Naive B cell (primary cell): ENCODE measurements around the gene ARHGEF28. TPM values are rescaled to one million over a fixed set of nuclear protein-coding genes. Genes with fewer than 3 reads are reported as not detected.

Experiments
- ATAC-seq, 2 donors: fragments of 150-1000 bp; cut with Tn5 transposase; 2 replicates each; pipeline ENCODE4 v1.10.0; 2021; ENCODE audit warnings: low read depth in 2 of 2, mild to moderate bottlenecking in 2 of 2, moderate library complexity in 2 of 2
- DNase-seq: peaks from one replicate; pipeline ENCODE4 v3.0.0; 2022
- H3K27ac Mint-ChIP-seq, 6 donors: one replicate each; pipeline ENCODE4 v1.8.0; 2020 to 2022; ENCODE audit warnings: mild to moderate bottlenecking in 6 of 6, mixed read lengths in 6 of 6, moderate library complexity in 5 of 6, inconsistent platforms in 2 of 6
- H3K27me3 Mint-ChIP-seq, 3 donors: one replicate each; pipeline ENCODE4 v1.8.0; 2021 to 2022; ENCODE audit warnings: mixed read lengths in 3 of 3, mild to moderate bottlenecking in 1 of 3
- H3K36me3 Mint-ChIP-seq, 2 donors: one replicate each; pipeline ENCODE4 v1.8.0; 2020 to 2022; ENCODE audit warnings: mixed read lengths in 2 of 2, inconsistent platforms in 1 of 2, mild to moderate bottlenecking in 1 of 2
- H3K4me1 Mint-ChIP-seq, 3 donors: one replicate each; pipeline ENCODE4 v1.8.0; 2020 to 2022; ENCODE audit warnings: mixed read lengths in 3 of 3, inconsistent platforms in 1 of 3, mild to moderate bottlenecking in 1 of 3, moderate library complexity in 1 of 3
- H3K4me3 Mint-ChIP-seq, 8 donors: one replicate each; pipeline ENCODE4 v1.8.0; 2020 to 2022; ENCODE audit warnings: mild to moderate bottlenecking in 8 of 8, mixed read lengths in 8 of 8, moderate library complexity in 8 of 8, inconsistent platforms in 2 of 8
- H3K9me3 Mint-ChIP-seq, 7 donors: one replicate each; pipeline ENCODE4 v1.8.0; 2020 to 2022; ENCODE audit warnings: mixed read lengths in 7 of 7, mild to moderate bottlenecking in 5 of 7, inconsistent platforms in 2 of 7, moderate library complexity in 1 of 7
- polyA plus RNA-seq, 6 donors: library from polyadenylated mRNA; unstranded; fragments of 300-500 nt; fragmentation: Illumina TruSeq; gene quantifications; one replicate each; pipeline ENCODE4 v1.2.3, GENCODE V29; 2021; ENCODE audit warnings: low read depth in 6 of 6

Gene ARHGEF28
- polyA plus RNA-seq, 6 donors from 2014 or later, result not detected

DNA sequence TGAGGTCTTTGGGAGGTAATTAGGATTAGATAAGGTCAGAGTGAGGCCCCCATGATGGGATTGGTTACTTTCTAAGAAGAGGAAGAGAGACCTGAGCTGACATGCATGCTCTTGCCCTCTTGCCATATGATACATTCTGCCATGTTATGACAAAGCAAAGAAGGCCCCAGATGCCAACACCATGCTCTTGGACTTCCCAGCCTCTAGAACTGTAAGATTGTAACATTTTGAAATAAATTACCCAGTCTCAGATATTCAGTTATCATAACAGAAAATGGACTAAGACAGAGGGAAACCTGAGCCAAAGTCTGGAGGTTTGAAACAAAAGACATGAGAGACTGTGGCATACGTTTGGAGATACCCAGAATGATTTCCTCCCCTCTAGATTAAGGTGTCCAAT, 318.6 kb downstream of the ARHGEF28 start:
- H3K36me3 Mint-ChIP-seq, result no peaks in the 10 kb centered on the region
- H3K4me3 Mint-ChIP-seq, result no peak overlapping the region
- peaks cover 13 to 36% (median 29%) of the 10 kb centered on the region in 3 donors for H3K27me3 Mint-ChIP-seq
- H3K4me1 Mint-ChIP-seq, result no peaks in the 10 kb centered on the region
- ATAC-seq, result no peak
- DNase-seq, result no peak
- no peak overlapping the region for H3K27ac Mint-ChIP-seq
- peaks cover 3 to 19% (median 9%) of the 10 kb centered on the region in 7 donors for H3K9me3 Mint-ChIP-seq

DNA sequence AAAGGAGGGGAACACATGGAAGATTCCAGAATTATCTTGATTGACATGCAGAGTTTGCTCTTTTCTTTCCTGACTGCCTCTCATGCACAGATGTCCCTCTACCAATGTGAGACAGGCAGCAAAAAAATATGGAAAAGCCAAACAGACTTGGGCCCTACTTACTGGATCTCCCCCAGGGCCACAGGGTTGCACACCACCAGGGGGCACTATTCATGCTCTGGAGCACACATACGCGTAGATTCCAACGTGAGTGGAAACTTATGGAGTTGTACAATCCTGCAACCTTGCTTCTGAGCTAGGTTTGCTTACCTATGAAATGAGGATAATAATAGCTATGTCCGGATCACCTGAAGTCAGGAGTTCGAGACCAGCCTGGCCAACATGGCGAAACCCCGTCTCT, 319.5 kb downstream of the ARHGEF28 start:
- ATAC-seq (no peak), DNase-seq (no peak)
- H3K36me3 Mint-ChIP-seq, result no peaks in the 10 kb centered on the region
- no peak overlapping the region for H3K27ac Mint-ChIP-seq
- no peaks in the 10 kb centered on the region for H3K4me1 Mint-ChIP-seq
- H3K27me3 Mint-ChIP-seq, result peaks cover 13 to 36% (median 28%) of the 10 kb centered on the region in 3 donors
- peaks cover 3 to 19% (median 9%) of the 10 kb centered on the region in 7 donors for H3K9me3 Mint-ChIP-seq
- H3K4me3 Mint-ChIP-seq, result no peak overlapping the region

DNA sequence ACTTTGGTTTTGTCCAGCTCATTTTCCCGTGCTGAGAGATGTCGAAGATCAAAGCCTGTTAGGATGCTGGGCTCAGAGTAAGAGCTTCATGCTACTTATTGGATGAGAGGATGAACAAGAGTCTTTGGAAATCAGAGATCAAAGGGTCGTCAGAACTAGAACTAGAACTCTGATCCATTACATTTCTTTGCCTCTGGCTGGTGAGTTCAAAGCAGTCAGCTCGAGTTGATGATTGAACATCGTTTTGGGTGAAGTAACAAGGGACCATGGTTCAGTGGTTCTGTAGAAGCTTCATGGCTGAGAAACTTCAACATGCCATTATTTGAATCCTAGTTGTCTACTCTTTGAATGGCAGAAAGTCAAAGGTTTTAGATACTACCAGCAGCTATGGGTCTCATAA, 320.3 kb downstream of the ARHGEF28 start:
- Mint-ChIP-seq H3K9me3 (peaks cover 3 to 19% (median 9%) of the 10 kb centered on the region in 7 donors), H3K4me3 (no peak overlapping the region), H3K27ac (no peak overlapping the region), H3K27me3 (peaks cover 13 to 33% (median 25%) of the 10 kb centered on the region in 3 donors), H3K36me3 (no peaks in the 10 kb centered on the region), H3K4me1 (no peaks in the 10 kb centered on the region)
- DNase-seq (no peak), ATAC-seq (no peak)

DNA sequence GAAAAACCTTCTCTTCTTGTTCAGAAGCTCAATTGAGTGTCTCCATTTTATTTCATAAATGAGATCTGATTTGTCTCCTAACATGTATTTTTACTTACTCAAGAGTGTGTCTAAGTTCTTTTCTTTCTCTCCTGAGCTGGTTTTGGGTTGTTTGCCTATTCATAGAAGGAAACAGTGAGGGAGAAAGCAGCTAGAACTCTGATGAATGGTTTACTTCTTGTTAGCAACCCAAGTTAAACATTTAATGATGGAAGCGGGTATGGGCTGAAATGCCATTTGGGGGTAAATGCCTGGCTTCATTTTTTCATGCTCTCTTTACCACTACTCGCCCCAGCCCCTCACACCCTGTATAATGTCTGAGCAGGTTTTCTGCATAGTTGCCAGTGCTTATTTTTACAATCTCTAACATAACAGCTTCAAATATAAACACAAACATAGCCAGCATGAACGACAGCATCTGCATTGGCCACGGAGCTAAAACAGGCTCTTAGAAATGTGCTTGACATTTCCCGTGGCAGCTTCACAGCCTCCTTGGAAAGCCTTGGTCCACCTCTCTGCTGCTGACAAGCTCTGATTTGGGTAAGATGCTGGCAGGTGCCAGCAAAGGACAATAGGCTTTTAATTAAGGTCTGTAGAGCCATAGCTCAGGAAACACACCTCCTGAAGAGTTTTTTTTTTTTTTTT, 321.1 kb downstream of the ARHGEF28 start:
- no peak overlapping the region for H3K4me3 Mint-ChIP-seq
- no peak for ATAC-seq
- no peak for DNase-seq
- no peaks in the 10 kb centered on the region for H3K36me3 Mint-ChIP-seq
- H3K27ac Mint-ChIP-seq, result no peak overlapping the region
- H3K27me3 Mint-ChIP-seq, result peaks cover 13 to 33% (median 23%) of the 10 kb centered on the region in 3 donors
- H3K4me1 Mint-ChIP-seq, result no peaks in the 10 kb centered on the region
- H3K9me3 Mint-ChIP-seq, result peaks cover 3 to 19% (median 9%) of the 10 kb centered on the region in 7 donors

DNA sequence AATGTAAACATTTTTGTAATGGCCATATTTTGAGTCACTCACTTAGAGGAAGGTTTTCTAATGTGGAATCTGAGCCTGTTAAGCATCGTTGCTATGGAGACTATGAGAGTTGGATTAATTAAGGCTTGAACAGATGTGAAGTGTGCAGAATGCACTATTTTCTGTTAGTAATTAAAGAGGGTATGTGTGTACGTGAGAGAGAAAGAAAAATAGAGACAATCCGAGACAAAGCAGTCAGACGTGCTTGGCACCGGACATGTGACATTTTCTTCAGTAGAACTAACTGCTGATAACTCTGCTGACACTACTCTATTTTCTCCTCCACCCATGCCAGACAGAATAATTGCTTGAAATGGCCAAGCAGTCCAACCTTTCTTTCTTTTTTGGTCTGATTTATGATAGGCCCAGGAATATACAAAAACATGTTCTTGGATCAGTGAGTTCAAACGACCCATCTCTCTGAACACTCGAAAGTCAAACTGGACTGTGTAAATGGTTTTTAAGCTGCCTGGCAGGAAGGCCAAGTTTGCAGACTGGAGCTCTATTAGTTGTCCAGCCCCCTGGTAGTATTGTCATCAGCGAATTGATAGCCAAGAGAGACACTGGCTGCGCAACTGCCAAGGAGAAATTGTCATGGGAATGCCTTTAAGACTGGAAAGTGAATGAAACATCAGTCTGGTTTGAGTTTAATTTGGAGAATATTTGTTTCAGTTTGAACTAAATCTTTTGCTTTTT, 322.1 kb downstream of the ARHGEF28 start:
- Mint-ChIP-seq H3K9me3 (peaks cover 0 to 12% (median 5%) of the 10 kb centered on the region in 7 donors), H3K27ac (no peak overlapping the region), H3K27me3 (peaks cover 13 to 27% (median 13%) of the 10 kb centered on the region in 3 donors), H3K4me1 (no peaks in the 10 kb centered on the region), H3K36me3 (no peaks in the 10 kb centered on the region), H3K4me3 (no peak overlapping the region)
- ATAC-seq (no peak), DNase-seq (no peak)

DNA sequence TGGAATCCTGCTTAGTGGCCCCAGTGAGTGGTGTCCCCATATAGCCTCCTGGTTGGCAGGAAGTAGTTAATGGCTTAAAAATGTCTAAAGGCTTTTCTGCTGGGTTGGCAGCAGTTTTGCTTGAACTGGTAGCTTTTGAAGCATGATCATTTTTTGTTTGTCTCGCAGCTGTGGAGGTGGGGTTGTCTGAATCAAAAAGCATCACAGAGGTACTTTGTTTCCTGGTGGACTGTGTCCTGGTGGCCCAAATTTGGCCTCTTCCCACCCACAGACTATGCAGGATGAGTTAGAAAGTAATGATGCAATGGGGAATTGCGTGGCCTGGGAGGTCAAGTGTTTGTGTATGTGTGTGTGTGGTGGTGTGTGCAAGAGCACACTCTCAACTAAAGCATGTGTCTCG, 322.7 kb downstream of the ARHGEF28 start:
- DNase-seq, result no peak
- peaks cover 13 to 27% (median 13%) of the 10 kb centered on the region in 3 donors for H3K27me3 Mint-ChIP-seq
- peaks cover 0 to 7% (median 5%) of the 10 kb centered on the region in 7 donors for H3K9me3 Mint-ChIP-seq
- no peaks in the 10 kb centered on the region for H3K4me1 Mint-ChIP-seq
- no peaks in the 10 kb centered on the region for H3K36me3 Mint-ChIP-seq
- no peak for ATAC-seq
- no peak overlapping the region for H3K4me3 Mint-ChIP-seq
- H3K27ac Mint-ChIP-seq, result no peak overlapping the region

DNA sequence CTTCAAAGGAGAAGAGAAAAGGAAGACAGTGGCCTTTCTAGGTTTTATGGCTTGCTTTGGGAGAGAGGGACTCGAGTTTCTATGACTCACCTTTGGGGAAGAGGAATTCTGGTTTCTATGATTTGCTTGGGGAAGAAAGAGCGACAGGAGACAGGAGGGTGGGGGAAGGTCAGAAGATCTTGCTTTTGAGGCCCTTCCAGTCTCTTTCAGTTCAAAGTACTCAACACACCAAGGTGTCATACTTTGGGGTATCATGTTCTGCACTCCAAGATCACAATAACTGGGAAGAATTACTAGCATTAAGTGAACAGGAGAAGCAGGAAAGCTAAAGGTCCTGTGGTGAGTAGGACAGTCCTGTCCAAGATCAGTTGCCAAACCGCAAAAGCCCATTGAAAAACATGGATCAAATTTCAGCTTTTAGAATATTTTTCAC, 324.5 kb downstream of the ARHGEF28 start:
- no peak for DNase-seq
- Mint-ChIP-seq H3K27ac (no peak overlapping the region), H3K27me3 (peaks cover 13 to 27% (median 13%) of the 10 kb centered on the region in 3 donors), H3K4me1 (no peaks in the 10 kb centered on the region), H3K9me3 (no peaks in the 10 kb centered on the region), H3K36me3 (no peaks in the 10 kb centered on the region), H3K4me3 (peak overlapping the region in 1 of 8 donors; percentile 62)
- ATAC-seq, result no peak

DNA sequence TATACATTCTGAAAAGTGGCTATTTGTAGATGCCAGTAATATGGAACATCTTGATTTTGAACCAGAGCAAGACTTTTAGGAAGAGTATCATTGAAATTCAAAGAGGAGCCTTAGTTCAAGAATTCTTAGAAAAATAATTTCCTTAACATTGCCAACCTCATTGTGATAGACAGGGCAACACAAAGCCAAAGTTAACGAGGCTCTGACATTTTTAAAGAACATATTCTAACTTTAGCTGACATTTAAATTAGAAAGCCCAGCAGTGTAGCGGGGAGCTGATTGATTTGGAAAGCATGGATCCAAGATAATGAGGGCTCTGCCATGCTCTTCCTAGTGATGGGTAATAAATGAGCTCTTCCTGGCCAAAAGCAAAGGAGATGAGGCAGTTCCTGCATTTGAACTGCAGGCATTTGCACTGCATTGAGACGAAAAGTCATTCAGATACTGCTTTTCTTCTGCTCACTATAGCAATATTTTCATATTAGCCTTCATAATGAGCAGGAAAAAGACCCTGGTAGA, 325.0 kb downstream of the ARHGEF28 start:
- no peaks in the 10 kb centered on the region for H3K36me3 Mint-ChIP-seq
- ATAC-seq (no peak), DNase-seq (no peak)
- no peak overlapping the region for H3K27ac Mint-ChIP-seq
- H3K4me3 Mint-ChIP-seq, result no peak overlapping the region
- peaks cover 13 to 27% (median 13%) of the 10 kb centered on the region in 3 donors for H3K27me3 Mint-ChIP-seq
- H3K4me1 Mint-ChIP-seq, result no peaks in the 10 kb centered on the region
- H3K9me3 Mint-ChIP-seq, result no peaks in the 10 kb centered on the region

- Mint-ChIP-seq H3K4me1 (no peaks in the 10 kb centered on the region), H3K36me3 (no peaks in the 10 kb centered on the region), H3K27ac (no peak overlapping the region), H3K9me3 (no peaks in the 10 kb centered on the region), H3K4me3 (no peak overlapping the region), H3K27me3 (peaks cover 11 to 37% (median 21%) of the 10 kb centered on the region in 3 donors)
- DNase-seq, result no peak
- ATAC-seq, result no peak
Observed at GRCh38 chr5:73952872-73953271, 326.9 kb downstream of the ARHGEF28 start.

DNA sequence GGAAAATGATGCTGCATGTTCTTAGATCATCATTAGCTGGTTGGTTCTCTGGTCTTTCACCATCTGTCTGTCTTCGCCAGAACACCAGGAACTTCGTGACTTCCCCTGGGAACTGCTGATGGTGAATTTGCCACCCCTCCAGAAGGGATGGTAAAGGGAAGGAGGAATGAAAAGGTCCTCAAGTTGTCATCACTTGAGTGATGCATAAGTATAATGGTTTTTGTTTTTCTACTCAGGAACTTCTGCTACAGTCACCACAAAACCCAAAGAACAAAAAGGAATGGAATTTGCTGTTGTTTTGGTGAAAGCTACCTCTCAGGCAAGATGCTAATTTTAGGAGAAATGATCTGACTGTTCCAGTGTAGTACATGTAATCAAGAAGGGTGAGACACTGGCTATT, 328.4 kb downstream of the ARHGEF28 start:
- no peak for DNase-seq
- no peak for ATAC-seq
- Mint-ChIP-seq H3K27me3 (peaks cover 4 to 26% (median 13%) of the 10 kb centered on the region in 3 donors), H3K4me3 (no peak overlapping the region), H3K9me3 (peaks cover 0 to 2% (median 0%) of the 10 kb centered on the region in 7 donors), H3K4me1 (peaks cover 0 to 2% (median 0%) of the 10 kb centered on the region in 3 donors), H3K27ac (no peak overlapping the region), H3K36me3 (no peaks in the 10 kb centered on the region)

DNA sequence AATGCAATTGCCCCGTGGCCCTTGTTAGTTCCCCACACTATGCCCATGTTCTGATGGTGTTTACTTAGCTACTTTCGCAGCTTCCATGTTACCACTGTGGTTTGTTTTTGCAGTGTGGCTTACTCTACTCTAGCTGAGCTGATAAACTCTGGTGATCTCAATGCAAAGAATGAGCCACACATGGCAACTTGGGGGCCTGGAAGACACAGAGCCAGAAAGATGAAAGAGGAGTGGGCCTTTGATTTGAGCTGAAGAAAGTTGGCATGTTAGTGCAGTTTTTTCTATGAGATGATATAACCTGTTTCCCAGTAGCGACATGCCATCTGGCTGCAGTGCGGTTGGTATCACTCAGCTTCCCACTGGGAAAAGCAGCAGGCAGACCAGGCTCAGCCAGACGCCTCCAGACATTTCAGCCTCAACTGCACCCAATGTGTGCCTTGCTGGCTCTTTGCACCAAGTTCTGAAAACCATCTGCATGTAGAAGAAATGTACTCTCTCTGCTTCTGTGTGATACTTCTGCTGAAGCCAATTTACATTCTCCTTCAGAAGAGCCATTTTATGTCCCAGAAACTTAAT, 329.4 kb downstream of the ARHGEF28 start:
- no peak overlapping the region for H3K4me3 Mint-ChIP-seq
- ATAC-seq (no peak), DNase-seq (no peak)
- peaks cover 0 to 2% (median 0%) of the 10 kb centered on the region in 7 donors for H3K9me3 Mint-ChIP-seq
- H3K27me3 Mint-ChIP-seq, result peaks cover 4 to 18% (median 14%) of the 10 kb centered on the region in 3 donors
- peaks cover 0 to 9% (median 0%) of the 10 kb centered on the region in 3 donors for H3K4me1 Mint-ChIP-seq
- no peaks in the 10 kb centered on the region for H3K36me3 Mint-ChIP-seq
- H3K27ac Mint-ChIP-seq, result no peak overlapping the region

- H3K4me3 Mint-ChIP-seq, result no peak overlapping the region
- no peak for DNase-seq
Observed at GRCh38 chr5:73957397-73958001, 331.5 kb downstream of the ARHGEF28 start.

DNA sequence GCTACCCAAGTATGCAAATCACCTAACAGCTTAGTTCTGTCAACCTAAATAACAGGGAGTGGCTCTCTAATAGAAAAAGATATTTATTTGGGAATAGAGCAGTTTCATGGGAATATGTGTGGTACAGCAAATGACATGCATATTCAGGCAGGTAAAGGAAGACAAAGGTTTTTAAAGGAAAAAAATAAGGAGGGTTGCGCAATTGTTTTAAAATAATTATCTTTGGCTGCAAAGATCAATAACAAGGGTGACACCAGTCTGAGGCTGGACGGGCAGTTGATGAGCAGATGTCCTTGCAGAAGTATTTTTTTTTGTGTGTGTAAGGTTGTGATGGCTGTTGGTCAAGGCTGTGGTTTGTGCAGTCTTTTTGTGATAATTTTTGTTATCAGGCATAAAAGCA, 332.0 kb downstream of the ARHGEF28 start:
- H3K27me3 Mint-ChIP-seq, result peaks cover 8 to 19% (median 11%) of the 10 kb centered on the region in 3 donors
- peaks cover 0 to 2% (median 0%) of the 10 kb centered on the region in 7 donors for H3K9me3 Mint-ChIP-seq
- no peak for DNase-seq
- no peak overlapping the region for H3K27ac Mint-ChIP-seq
- no peaks in the 10 kb centered on the region for H3K36me3 Mint-ChIP-seq
- H3K4me3 Mint-ChIP-seq, result no peak overlapping the region
- peaks cover 0 to 9% (median 0%) of the 10 kb centered on the region in 3 donors for H3K4me1 Mint-ChIP-seq
- no peak for ATAC-seq

More at GRCh38 chr5:73957397-73958001, 331.5 kb downstream of the ARHGEF28 start:
- Mint-ChIP-seq H3K27me3 (peaks cover 8 to 19% (median 11%) of the 10 kb centered on the region in 3 donors), H3K36me3 (no peaks in the 10 kb centered on the region), H3K4me1 (peaks cover 0 to 9% (median 0%) of the 10 kb centered on the region in 3 donors), H3K9me3 (peaks cover 0 to 2% (median 0%) of the 10 kb centered on the region in 7 donors), H3K27ac (no peak overlapping the region)
- no peak for ATAC-seq
